HG02798 (cell line): ENCODE data around the gene ZNF75A.

Source experiments
- ATAC-seq: cut with Tn5 transposase; IDR thresholded peaks from one replicate; pipeline ENCODE4 v1.9.1; 2021; ENCODE audit warnings: mild to moderate bottlenecking; ENCODE audit not compliant: unreplicated experiment, poor library complexity

ZNF75A gene

DNA sequence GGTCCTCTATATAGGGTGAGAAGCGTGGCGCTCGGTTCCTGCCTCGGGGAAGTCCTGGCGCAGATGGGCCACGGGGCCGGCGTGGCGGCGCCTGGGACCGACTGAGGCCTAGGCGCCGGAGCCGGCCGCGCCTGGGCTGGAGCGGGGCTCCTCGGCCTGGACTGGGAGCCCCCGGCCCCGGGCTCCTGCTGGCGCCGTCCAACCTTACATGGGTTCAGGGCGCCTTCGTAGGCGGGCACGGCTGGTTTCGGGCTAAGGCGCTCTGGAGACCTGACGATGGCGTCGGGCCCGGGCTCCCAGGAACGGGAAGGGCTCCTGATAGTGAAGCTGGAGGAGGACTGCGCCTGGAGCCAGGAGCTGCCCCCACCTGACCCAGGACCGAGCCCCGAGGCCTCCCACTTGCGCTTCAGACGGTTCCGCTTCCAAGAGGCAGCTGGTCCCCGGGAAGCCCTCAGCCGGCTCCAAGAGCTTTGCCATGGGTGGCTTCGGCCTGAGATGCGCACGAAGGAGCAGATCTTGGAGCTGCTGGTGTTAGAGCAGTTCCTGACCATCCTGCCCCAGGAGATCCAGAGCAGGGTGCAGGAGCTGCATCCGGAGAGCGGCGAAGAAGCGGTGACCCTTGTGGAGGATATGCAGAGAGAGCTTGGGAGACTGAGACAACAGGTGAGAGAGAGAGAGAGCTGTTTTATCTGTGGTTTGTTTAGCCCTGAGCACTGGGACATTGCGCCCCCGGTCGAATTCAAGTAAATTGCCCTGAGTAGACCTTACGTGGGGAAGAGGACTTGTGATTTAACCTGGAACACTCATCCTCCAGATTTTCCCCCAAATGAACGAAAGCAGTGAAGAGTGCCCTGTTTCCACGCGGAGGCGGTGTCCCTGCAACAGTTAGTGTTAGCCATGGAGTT, 21.5 kb upstream of the ZNF75A start:
- no peak for ATAC-seq

DNA sequence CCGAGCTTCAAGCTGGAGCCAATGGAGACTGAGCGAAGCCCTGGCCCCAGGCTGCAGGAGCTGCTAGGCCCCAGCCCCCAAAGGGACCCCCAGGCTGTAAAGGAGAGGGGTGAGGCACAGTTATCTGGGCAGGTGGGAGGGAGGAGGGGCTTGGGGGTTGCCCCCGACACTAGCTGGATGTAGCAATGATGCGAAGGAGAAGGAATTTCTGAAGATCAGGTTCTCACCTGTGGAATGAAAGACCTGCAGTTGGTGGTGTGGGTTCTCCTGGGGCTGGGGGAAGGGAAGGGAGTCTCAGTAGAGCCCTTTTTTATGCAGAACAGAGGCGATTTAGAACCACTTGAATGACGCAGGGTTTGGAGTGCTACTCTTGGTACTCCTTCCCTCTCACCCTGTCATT, 20.2 kb upstream of the ZNF75A start:
- ATAC-seq: no peak

DNA sequence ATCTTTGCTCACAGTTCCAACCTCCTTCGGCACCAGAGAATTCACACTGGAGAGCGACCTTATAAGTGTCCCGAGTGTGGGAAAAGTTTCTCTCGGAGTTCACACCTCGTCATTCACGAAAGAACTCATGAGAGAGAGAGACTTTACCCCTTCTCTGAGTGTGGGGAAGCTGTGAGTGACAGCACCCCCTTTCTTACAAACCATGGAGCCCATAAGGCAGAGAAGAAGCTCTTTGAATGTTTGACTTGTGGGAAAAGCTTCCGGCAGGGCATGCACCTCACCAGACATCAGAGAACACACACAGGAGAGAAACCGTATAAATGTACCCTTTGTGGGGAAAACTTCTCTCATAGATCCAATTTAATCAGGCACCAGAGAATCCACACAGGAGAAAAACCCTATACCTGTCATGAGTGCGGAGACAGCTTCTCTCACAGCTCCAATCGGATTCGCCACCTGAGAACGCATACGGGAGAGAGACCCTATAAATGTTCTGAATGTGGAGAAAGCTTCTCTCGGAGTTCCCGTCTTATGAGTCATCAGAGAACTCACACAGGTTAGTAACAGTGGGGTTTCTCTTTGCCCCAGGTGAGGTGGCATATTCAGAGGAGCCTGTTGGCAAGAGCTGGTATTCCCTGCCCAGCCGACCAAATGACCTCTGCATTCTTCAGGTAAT, 15.2 kb upstream of the ZNF75A start:
- no peak for ATAC-seq

DNA sequence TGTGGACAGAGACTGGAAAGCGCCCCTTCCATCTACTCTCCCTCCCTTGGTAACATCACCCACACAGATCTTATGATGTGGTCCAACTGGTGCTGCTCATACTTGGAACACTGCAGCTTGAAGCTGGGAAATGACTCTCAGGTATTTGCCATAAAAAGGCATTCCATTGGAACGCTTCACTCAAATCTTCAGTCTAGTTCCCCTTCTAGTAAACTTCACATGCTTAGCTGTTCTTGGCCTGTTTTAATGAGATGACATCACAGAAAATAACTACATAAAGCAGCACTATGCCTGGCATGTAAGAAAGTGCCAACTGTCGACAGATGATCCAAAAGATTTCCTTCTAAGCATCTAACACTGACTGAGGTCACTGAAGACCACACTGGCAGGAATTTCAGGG, 12.7 kb upstream of the ZNF75A start:
- no peak for ATAC-seq

DNA sequence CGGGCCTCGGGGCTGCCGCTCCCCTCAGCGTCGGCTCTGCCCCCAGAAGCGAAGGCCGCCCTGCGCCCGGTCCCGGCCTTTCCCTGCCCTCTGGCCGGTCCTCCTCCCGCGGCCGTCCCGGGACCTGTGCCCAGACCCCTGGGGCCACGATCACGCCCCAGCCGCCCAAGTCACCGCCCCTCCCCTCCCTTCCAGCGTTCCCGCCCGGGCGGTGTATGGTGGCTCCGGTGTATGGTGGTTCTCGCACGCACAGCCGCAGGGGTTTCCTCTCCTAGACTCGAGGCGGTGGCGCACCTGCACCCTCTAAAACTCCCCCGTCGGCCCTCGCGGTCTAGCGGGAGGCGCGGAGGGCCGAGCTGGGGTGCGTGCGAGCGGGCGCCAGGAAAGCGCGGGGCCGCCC, 10.1 kb upstream of the ZNF75A start:
- no peak for ATAC-seq

DNA sequence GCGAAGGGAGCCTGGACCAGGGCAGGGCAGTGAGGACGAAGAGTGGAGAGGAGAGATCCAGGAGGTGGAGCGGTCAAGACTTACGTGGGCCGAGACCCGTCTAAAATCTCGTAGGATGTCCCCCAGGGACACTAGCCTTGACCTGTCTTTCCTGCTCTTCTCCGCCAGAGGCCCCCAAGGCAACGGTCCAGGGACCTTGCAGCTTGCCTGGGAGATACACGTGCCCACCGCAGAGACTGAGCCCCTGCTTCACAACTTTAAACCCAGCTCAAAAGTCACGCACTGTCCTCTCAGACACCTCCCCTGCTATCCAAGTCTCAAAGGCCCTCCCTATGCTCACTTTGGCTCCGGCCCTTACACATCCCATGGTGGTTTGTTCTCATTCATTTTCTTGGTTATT, 9.5 kb upstream of the ZNF75A start:
- ATAC-seq: no peak

DNA sequence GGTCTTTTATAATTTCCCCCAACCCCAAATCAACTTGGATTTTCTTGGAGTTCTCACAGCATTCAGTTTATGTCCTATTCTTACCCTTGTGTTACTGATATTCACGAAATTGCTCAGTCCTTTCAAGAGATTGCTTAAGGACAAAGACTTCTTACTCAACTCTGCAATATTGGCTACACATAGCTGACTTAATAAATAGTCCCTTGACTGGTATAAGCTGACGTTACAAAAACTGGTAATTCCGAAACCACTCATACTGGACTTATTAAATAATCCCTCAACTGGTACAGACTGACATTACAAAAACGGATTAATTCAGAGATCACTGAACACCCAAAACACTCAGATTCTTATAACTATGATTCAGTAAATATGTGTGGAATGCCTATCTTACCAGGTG, 927 bp upstream of the ZNF75A start:
- ATAC-seq: no peak

DNA sequence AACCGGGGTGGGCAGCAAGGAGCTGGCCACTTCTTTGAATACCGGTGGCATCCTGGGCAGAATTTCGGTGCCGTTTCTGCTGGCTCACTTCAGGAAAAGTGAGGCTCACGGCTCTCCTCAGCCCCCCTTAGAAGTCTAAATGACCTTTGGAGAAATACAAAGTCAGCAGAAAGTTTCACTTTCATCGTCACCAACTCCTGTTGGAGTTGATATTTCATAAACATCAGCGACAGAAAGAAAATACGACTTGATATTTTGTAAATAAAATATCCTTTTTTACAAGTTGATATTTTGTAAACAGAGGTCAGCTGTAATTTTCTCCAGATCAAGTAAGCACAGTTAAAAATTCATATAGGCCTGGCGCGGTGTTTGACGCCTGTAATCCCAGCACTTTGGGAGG, 781 bp downstream of the ZNF75A start:
- no peak for ATAC-seq

DNA sequence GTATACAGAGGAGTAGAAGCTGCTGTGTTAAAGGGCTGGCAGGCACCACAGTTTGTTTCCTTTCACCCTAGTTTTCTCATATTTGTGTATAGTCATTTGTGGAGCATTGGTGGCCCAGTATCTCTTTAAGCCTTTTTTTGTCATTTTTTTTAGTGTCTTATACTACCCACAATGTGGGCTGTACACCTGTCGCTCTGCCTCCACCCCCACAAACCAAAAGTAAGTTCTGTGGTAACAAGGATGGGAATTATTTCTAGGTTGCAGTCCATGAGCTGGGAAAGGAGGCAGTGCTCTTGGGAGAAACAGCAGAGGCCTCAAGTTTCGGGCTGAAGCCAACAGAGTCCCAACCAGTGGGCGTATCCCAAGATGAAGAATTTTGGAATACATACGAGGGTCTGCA, 6.2 kb downstream of the ZNF75A start:
- no peak for ATAC-seq

DNA sequence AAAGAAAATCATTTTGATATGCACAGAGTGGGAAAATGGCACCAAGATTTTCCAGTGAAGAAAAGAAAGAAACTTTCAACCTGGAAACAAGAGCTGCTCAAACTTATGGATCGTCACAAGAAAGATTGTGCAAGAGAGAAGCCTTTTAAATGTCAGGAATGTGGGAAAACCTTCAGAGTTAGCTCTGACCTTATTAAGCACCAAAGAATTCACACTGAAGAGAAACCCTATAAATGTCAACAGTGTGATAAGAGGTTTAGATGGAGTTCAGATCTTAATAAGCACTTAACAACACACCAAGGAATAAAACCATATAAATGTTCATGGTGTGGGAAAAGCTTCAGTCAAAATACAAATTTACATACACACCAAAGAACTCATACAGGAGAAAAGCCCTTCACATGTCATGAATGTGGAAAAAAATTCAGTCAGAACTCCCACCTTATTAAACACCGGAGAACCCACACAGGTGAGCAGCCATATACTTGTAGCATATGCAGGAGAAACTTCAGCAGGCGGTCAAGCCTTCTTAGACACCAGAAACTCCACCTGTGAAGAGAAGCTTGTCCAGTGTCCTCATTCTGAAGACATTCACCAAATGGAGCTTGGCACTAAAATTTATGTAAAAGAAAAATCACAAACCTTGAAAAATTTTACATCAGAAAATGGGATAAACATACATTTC, 12.2 kb downstream of the ZNF75A start:
- no peak for ATAC-seq

DNA sequence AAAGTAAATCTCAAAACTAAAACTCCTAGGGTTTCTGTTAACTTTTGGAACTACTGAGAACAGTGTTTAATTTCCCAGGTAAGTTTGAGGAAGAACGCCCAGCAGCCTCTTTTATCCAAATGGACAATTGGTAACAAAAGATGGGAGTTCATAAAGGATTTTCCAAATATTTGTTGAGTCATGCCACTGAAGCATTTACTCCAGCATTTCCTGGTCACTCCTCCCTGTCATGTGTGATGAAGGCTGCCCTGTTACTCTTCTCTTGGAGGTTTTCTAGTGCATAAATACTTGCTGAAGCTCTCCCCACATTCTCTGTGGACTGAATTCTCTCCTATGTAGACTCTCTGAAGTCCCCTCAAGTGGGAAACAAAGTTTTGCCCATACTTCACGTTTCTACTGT, 16.5 kb downstream of the ZNF75A start:
- ATAC-seq: no peak

DNA sequence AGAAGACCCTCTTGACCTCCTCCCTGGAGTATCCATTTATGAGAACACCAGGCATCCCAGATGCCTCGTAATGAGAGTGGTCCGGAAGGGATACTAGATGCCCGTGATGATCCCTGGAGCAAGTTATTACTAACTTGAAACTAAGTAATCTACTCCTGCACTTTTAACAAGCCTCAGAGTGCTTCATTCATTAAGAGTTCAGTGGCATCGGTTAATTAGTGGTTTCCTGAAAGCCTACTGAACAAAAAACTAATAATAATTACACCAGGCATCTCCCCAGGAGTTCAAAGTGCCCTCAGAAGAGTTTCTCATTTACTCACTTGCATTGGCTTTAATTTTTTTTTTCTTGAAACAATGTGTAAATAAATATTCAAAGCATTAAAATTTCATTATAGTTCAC, 22.2 kb downstream of the ZNF75A start:
- no peak for ATAC-seq

DNA sequence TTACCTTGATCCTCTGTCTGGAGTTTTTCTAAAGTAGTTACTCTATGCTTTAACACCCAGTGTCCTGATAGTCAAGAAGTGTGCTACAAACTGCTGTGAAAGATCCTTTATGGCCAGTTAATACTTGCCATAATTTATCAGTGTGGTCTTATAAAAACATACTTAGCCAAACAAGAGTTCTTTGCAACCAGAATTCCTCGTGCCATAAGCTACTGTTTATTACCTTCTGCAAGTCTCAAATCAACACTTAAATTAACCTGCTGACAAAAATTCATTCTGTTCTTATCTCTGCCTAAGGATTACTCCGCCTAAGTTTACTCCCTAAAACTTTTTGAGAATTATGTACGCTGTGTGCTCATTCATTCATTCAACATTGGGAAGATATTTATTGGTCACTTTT, 22.8 kb downstream of the ZNF75A start:
- no peak for ATAC-seq

DNA sequence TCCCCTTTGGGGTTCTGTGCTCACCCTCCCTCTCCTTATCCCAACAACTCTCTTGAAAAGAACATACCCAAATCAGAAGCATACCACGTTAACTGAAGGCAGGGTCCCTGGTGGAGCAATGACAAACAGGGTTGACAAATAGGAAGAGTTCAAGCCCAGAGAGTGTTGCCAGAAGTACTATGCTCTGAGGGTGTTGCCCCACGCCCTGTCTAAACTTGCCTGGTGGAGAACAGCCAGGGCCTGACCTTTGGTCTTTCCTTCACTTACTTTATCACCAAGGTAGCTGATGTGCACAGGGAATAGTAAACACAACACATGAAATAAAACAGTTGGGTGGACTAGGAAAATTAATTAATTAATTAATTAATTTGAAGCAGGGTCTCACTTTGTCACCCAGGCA, 23.3 kb downstream of the ZNF75A start:
- no peak for ATAC-seq

DNA sequence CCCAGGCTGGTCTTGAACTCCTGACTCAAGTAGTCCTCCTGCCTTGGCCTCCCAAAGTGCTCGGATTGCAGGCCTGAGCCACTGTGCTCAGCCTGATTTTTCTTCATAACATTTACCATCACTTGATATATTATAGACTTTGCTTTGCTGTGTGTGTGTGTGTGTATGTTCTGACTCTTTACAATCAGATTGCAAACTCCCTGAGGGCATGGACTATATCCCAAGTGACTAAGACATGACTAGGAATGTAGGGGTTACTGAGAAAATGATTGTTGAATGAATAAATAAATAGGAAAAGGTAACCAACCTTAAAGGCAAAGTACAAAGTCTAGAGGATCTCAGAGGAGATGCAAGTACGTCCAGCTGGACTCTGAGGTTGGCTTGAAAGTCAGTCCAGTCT, 40.7 kb downstream of the ZNF75A start:
- ATAC-seq: no peak

DNA sequence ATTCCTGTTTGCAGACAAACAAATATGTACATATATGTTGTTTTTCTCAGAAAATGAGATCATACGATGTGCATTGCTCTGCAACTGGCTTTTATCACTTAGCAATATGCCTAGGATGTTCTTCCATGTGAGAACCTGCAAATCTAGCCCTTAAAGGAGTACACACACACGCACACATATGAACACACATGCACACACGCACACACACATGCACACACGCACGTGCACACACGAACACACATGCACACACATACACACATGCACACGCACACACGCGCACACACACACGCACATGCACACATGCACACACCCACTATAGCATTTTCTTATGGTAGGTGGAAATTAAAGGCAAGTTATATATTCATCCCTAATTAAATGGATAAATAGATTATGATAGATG, 42.3 kb downstream of the ZNF75A start:
- no peak for ATAC-seq

DNA sequence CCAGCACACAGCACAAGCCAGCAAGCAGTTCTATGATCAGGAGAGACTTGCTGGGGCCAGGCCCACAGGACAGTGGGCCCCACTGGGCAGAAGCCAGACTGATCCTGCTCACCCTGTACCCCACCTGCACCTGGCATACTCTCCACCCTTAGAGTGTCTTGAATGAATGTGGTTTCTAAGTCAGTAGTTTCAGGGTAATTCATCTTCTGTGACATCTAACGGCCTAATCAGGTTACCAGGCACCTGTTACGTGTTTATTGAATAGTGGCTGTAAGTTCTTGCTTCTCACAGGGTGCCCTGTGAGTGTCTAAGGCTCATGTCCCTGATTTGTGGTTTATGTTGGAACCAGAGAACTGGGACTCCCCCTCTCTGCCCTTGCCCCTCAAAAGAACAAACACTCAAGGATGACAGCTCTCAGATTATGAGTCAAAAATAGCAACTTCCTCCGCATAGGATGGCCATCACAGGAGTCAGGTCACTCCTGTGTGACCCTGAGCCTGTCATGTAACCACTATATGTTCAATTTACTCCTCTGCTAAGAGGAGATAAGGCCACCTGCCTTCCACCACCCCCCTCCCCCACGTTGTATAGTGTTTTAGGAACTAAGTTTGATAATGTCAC, 43.4 kb downstream of the ZNF75A start:
- ATAC-seq: no peak

DNA sequence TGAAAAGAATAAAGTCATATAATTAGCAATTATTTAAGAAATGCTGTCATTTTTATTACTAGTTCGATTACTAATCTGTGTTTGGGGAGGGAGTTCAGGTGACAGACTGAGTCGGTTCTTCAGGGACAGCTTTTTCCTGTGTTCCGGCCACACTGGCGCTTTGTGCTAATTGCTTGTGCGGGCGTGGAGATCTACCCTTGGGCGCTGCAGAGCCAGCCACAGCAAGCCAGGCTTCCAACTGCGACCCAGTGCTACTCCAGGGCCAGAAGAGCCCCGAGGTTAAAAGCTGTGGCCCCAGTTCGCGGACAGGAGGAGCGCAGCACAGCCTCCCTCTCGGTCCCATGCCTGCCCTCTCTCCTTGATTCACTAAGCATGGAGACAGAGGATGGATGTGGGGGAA, 43.9 kb downstream of the ZNF75A start:
- ATAC-seq: no peak

DNA sequence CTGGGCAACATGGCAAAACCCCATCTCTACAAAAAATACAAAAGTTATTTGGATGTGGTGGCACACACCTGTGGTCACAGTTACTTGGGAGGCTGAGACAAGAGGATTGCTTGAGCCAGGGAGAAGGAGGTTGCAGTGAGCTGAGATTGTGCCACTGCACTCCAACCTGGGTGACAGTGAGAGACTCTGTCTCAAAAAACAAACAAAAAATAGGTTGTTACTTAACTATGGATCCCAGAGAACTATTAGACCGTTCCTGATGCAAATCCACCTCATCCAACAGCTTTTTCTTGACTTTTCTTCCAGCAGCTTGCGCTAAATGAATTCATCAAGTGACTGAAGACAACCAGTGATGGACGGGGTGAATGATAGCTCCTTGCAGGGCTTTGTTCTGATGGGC, 50.3 kb downstream of the ZNF75A start, which contains the start of gene OR2C1:
Gene OR2C1 (plus strand): TSS at position 301 of the 400 bp plus-strand sequence. CDS start 52 bp downstream, at position 353.
- ATAC-seq: no peak

DNA sequence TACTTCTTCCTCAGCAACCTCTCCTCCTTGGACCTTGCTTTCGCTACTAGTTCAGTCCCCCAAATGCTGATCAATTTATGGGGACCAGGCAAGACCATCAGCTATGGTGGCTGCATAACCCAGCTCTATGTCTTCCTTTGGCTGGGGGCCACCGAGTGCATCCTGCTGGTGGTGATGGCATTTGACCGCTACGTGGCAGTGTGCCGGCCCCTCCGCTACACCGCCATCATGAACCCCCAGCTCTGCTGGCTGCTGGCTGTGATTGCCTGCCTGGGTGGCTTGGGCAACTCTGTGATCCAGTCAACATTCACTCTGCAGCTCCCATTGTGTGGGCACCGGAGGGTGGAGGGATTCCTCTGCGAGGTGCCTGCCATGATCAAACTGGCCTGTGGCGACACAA, 50.8 kb downstream of the ZNF75A start:
- no peak for ATAC-seq

DNA sequence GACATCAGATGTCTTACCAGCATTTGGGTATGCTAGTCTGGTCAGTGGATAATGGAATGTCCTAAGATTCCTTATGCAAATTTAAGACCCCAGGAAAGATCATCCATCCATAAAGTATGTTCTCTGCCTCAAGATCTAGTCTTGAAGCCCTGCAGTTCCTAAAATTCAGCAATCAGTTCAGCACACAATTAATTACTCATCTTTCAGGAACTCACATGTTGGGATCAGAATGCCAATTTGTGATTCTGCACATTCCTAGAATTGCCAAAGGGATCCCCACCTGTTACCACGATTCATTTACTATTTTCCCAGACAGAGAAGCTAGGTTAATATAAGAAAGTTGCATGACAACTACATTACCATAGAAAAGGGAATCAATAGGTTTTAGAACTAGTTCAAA, 53.6 kb downstream of the ZNF75A start:
- ATAC-seq: no peak
